OCI-LY3 (cell line): ENCODE results near the gene BMS1.

Experiments used
- EZH2phosphoT487 ChIP-seq: fragments of 200-600 bp; shearing (Covaris generic); IDR thresholded peaks from 2 replicates; pipeline ENCODE4 v1.6.1; 2018; ENCODE audit warnings: antibody characterized with exemption, mixed run types, low read depth
- TF ChIP-seq, protein P1 (sequence below): fragments of 200-600, 300-600 bp; sonication (generic); IDR thresholded peaks from 2 replicates; pipeline ENCODE4 v1.5.1; 2014; ENCODE audit warnings: antibody characterized with exemption, low read length, low read depth

DNA sequence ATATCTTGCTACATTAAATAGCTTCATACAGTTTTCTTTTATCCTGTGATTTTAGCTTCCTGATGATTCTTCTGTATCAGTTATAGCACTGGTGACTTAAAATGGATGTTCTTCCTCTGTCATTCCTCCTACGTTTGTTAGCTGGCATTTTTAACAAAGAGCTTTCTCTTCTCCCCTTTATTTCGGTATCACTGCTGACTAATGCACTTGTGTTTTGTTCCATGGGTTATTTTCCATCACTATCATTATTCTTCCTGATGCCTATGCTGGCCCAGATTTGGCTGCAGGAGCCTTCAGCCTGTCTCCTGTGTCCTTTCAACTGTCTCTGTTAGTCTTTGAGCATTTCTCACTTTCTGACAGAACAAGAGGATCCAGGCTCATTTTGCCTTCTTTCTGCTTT lies 13.1 kb downstream of the BMS1 start:
- TF ChIP-seq, protein P1, sequence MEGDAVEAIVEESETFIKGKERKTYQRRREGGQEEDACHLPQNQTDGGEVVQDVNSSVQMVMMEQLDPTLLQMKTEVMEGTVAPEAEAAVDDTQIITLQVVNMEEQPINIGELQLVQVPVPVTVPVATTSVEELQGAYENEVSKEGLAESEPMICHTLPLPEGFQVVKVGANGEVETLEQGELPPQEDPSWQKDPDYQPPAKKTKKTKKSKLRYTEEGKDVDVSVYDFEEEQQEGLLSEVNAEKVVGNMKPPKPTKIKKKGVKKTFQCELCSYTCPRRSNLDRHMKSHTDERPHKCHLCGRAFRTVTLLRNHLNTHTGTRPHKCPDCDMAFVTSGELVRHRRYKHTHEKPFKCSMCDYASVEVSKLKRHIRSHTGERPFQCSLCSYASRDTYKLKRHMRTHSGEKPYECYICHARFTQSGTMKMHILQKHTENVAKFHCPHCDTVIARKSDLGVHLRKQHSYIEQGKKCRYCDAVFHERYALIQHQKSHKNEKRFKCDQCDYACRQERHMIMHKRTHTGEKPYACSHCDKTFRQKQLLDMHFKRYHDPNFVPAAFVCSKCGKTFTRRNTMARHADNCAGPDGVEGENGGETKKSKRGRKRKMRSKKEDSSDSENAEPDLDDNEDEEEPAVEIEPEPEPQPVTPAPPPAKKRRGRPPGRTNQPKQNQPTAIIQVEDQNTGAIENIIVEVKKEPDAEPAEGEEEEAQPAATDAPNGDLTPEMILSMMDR, result no peak
- TF ChIP-seq EZH2phosphoT487, result no peak
